HG02870 (cell line): ENCODE data around the gene DCAF12L2.
"Not testable (repeated sequence)": the region's sequence is repeated elsewhere in the genome, so short reads cannot be mapped to it uniquely, and the experiment has no call there.

Experiments used
- ATAC-seq: cut with Tn5 transposase; IDR thresholded peaks from one replicate; pipeline ENCODE4 v1.9.1; 2021; ENCODE audit warnings: mild to moderate bottlenecking, moderate library complexity; ENCODE audit not compliant: unreplicated experiment

The DCAF12L2 gene

DNA sequence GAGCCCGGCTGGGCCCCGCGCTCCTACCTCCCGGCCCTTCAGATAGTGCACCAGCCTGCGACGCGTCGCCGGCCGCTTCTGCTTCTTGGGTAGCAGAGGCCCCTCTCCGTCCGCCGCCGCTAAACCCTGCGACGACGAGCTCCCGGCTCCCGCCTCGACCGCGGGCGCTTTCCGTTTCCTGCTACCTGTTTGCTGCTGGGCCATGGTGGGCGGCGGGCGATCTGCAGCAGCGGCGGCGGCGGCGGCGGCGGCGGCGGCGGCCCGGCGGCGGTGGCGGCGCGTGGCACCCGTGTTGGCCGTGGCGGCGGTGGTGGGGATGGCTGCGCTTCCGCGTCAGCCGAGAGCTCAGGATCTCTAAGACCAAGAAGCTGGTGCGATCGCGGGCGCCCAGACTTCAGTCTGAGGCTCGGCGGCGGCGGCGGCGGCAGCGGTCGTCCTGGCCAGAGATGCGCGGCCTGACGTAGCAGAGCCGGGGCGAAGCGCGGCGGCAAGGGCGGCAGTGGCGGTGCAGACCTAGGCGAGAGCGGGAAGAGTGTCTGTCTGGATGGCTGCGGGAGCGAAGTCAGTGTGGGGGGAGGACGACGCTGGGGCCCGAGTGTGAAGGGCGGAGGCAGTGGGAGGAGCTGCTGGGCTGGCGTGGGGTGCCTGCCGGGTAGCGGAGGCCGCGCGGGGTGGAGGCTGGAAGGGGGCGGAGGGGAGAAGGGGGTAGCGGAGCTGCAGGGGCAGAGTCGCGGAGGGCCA lies at the start of gene DCAF12L2:
DCAF12L2 (minus strand) TSS at position 569 of the 741 bp plus-strand sequence; CDS start at position 204, 365 bp downstream.
- no peak for ATAC-seq

DNA sequence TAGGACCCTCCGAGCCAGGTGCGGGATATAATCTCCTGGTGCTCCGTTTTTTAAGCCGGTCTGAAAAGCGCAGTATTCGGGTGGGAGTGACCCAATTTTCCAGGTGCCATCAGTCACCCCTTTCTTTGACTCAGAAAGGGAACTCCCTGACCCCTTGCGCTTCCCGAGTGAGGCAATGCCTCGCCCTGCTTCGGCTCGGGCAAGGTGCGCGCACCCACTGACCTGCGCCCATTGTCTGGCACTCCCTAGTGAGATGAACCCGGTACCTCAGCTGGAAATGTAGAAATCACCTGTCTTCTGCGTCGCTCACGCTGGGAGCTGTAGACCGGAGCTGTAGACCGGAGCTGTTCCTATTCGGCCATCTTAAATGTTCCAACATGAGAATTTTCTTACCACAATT lies 24.8 kb upstream of the DCAF12L2 start:
- ATAC-seq: not testable (repeated sequence)

DNA sequence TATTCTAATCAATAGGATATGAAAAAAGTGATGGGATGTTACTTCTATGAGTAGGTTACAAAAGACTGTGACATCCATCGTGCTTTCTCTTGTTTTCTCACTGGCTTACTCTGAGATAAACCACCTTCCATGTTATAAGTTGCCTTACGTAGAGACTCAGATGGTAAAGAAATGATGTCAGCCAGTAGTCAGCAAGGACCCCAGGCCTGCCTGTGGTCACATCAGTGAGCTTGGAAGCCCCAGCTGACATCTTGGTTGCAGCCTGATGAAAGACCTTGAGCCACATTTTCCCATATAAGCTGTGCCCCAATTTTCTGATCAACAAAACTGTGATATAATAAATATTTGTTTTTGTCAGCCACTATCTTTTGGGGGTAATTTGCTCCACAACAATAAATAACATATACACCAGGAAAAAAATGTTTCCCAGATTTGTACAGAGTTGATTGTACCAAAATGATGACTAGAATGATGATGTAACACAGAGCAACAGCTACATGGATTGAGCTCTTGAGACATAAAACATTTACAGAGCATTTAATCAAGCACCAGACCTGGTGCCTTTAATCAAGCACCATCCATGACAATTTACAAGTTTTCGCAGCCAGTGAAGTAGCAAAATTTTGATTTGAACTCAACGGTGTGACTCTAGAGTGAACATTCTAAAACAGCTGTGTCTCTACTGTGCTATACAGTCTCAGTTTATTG lies 11.2 kb upstream of the DCAF12L2 start:
- no peak for ATAC-seq

DNA sequence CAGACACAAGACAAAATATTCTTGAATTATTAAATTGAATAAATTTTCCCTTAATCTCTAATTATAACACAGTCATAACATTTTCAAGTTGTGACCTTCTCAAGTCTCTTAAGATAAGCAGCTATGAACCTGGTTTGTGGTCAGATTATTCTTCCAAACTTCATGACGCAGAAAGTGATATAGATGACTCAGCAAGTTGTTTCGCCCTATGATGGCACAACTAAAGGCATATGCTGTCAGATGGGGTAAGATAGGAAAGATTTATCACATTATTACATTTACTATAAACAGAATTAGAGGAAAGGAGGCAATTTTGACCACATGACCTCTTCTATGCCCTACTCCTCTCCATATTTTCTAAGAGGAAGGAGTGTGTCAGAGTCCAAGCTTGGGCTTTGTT lies 4.6 kb upstream of the DCAF12L2 start:
- ATAC-seq: no peak

DNA sequence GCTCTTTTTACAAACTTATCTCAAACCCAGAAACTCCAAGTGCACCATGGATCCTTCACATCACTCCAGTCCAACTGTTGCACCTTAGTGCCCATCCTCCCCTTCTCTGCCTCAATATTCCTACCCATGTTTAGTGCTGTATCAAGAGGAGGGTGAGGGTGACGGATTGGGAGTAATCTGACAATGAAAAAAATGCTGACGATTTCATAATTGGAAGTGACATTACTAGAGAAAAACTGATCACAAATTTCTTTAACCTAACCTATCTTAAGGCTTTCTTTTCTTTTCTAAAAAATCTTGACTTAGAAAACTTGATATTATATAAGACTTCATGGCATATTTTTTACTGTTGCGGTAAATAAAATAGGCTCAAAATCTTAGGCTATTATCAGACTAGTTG lies 1.5 kb upstream of the DCAF12L2 start:
- no peak for ATAC-seq

DNA sequence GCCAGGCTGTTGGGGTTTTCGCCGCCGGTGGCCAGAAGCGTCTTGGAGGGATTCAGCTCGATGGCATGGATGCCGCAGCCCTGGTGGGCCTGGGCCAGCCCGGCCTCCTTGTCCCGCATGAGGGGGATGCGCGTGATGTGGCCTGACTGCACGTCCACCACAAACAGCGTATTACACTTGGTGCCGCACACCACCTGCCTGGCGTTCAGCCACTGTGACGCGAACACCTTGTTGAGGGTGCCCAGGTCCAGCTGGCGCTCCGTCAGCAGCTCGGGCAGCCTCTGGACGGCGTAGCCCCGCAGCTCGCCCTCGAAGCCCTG lies 728 bp downstream of the DCAF12L2 start:
- ATAC-seq: no peak

DNA sequence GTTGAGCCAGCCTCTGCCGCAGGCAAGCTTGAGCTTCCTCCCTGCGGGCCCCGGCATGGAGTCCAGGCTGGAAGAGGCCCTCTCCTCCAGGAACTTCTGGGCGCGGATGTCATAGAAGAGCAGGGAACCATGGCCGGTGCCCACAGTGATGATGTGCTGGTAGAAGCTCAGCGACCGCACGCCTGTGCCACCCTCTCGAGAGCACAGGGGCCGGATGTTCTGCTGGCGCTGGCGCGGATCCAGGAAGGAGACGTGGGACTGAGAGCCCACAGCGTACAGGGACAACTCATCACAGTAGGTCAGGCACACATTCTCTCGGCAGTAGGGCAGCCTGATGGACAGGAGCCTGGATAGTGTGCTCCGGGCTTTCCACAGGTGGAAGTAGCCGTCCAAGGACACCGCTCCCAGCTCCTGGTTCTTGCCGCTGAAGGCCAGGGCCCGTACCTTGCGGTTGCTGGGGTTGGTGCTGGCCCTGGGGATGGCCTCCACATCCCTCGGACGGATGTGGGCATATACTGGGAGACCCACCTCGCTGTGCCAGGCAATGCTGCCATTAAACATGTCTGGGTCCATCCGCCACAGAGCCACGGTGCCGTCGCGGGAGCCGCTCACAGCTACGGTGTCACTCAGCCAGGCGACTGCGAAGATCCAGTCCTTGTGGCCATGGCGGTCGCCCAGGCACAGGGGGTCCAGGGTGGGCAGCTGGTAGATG lies 1.2 kb downstream of the DCAF12L2 start:
- no peak for ATAC-seq

DNA sequence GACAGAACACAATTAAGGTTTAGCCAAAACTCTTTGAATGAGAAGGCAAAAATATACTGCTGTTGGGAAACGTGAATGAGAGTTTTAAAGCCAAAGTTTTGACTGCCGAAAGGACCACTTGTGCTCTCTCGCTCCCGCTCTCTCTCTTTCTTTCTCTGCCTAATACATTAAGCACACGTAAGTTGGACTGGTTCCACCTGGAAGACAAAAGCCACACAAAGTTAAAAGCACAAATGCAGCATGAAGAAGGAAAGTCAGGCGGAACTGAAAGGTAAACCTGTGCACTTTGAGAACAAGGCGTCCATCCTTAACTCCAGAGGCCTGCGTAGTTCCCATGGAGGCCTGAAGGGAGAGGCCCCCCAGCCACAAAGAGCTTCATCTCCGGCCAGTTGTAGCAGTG lies 1.9 kb downstream of the DCAF12L2 start:
- no peak for ATAC-seq

DNA sequence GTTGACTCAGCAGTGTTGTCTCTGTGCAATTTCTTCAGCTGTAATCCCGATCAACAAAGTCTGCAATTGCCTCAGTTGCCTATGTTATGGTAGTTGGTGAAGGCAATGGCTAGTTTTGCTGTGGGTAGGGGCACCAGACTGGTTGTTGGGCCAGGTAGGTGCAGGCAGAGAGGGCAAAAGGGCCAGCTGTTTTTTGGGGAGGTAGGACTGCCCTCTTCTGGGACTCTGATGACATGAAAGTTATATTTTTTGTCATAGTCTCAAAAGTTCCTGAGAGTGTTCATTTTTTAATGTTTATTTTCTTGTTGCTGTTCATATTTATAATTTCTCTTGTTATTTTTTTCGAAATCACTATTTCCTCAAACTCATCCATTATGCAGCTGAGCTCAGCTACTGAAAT lies 25.1 kb downstream of the DCAF12L2 start:
- no peak for ATAC-seq

DNA sequence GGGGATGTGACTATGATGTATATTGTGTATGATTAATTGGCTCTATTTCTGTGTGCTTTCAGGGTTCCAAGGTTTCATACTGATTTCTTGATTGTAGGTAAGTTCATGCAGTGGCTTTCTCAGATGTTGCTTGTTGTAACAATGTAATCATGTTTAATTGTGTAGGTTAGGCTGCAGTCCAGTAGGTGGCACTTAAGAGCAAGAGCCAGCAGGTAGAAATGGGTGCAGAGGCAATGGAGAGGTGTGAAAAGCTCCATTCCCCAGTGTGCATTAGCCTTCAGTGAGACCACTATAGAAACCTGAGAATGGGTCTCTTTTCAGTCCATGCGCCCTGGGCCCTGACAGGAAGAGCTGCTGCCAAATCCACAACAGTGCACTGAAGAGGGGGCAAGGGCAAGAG lies 28.2 kb downstream of the DCAF12L2 start:
- no peak for ATAC-seq

DNA sequence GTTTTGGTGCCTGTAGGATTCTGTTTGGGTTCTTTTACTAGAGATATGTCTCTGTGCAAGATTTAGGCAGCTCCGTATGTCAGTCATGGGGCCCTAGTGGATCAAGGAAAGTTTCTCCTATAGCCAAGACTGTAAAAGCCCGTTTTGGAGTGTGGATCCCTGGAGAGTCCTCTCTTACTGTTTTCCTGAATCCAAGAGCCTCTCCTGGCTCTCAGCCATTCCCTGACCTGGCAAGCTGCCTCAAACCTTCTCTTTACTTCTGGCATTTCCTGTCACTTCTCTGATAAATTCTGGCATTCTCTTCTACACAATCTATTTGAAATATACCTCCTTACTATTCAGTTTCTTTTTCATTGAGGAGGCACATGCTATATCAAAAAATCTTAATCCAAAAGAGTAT lies 41.4 kb downstream of the DCAF12L2 start:
- no peak for ATAC-seq
